PC-3 (cell line): ENCODE results near the gene OR11H12.
"Not testable (repeated sequence)": the region's sequence is repeated elsewhere in the genome, so short reads cannot be mapped to it uniquely, and the experiment has no call there.

Source experiments
- CTCF ChIP-seq: fragments of 300-600 bp; sonication (generic); conservative IDR thresholded peaks from 2 replicates; pipeline ENCODE4 v1.5.1; 2017; ENCODE audit warnings: antibody characterized with exemption, low read depth, mild to moderate bottlenecking, low read length
- EZH2 ChIP-seq: fragments of 300-600 bp; sonication (generic); IDR thresholded peaks from one replicate; pipeline ENCODE4 v1.6.1; 2017; ENCODE audit warnings: antibody characterized with exemption, mild to moderate bottlenecking, low read length; ENCODE audit not compliant: unreplicated experiment
- EZH2phosphoT487 ChIP-seq: fragments of 300-600 bp; sonication (generic); IDR thresholded peaks from 2 replicates; pipeline ENCODE4 v1.6.1; 2018; ENCODE audit warnings: mild to moderate bottlenecking, antibody characterized with exemption, low read length, borderline replicate concordance

- TF ChIP-seq EZH2, CTCF, EZH2phosphoT487: not testable (repeated sequence)
These were observed 35.1 kb downstream of the OR11H12 start for GRCh38 chr14:18636066-18636465.
